GM12865 (cell line): ENCODE data around the gene TENM4.
A peak's percentile ranks its signal among the peaks of the same experiment; 100 is the strongest.

Experiments used
- DNase-seq: peaks from one replicate; pipeline ENCODE4 v3.0.0; 2010; ENCODE audit warnings: low read depth
- H3K4me3 ChIP-seq: 2 replicates; pipeline ENCODE4 v1.5.1; 2011; ENCODE audit warnings: mild to moderate bottlenecking, low read depth, low read length, control low read depth
- CTCF ChIP-seq: IDR thresholded peaks from 2 replicates; pipeline ENCODE4 v1.5.1; 2011; ENCODE audit warnings: low read length, control low read depth, low read depth, inconsistent platforms; ENCODE audit not compliant: insufficient read depth; ENCODE audit errors: missing control alignments

TENM4 gene

GRCh38 chr11:79067352-79067679 is 373.5 kb downstream of the TENM4 start:
- DNase-seq = no peak
- no peak for TF ChIP-seq CTCF
- no peak overlapping the region for H3K4me3 ChIP-seq

DNA sequence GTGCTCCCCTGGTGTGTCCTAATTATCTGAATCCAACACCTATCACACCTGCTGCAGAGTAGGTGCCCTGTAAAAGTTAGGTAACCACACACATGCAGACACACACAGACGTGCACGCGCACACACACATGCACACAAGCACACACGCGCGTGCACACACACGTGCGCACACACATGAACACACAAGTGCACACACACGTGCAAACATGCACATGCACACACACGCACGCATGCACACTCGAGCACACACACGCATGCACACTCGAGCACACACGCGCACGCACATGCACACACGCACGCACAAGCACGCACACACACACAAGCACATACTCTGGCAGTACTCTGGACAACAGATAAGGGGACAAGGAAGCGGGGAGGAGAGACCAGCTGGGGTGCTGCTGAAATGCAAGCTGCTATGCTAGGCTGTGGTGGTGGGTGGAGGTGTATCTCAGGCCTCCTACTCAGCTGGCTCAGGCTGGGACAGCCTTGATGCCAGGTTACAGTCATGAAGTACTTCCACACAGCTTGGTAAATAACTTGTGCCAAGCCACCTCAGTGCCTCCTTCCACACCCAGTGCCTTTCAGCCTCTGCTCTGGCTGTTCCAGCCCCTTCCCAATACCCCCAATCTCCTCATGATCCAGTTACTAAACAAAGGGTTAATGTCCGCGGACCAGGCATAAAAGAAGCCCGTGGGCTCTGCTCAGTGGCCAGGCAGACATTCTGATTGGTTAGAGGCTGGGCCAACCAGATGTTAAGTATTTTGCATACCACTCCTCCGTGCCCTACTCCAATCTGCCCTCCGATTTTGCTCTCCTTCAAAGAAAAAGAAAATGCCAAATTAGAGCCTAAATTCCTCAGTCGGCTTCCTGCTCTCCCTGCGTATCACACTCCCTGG is 374.1 kb downstream of the TENM4 start:
- DNase-seq = no peak
- H3K4me3 ChIP-seq = no peak overlapping the region
- no peak for TF ChIP-seq CTCF

DNA sequence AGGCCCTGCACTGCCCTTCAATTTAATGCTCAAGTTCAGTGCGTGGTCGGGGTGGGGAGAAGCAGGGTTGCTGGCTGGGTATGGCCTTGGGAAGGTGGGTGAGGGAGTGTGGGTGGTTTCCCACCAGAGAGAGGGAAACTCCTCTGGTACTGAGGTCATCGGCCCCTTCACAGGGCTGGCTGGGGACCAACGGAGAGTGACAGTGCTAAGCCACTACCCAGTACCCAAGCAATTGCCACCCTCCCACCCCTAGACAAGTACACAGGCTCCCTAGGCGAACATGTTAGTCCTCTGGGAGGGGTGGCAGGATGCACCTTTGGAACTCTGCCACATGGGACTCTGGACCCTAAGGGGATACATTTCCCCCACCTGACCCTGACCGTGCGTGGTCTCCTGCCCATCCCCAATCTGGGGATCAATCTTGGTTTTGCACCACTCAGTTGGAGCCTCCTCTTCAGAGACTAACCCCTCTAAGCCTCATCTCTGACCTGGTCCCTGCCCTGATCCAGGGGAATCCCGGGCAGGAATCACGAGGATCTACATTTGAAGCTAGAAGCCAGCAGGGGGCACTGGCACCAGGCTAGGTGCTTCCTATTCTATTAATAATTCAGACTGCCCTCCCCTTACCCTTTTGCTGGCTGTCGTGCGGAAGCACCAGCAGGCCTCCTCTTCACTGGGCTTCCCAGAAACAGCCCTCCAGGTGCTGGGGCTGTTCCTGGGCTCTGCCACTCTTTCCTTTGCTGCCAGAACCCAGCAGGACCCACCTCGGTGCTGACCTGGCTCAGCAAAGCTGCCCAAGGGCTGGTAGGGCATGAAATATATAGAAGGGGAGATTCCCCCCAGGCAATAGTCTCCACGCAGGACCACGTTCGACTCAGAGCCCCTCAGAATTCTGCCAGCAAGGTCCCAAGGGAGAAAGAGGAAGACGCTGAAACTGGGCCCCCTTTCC is 377.7 kb downstream of the TENM4 start:
- peak; percentile 22 for DNase-seq
- TF ChIP-seq CTCF = peak; percentile 33
- H3K4me3 ChIP-seq = no peak overlapping the region

- TF ChIP-seq CTCF = no peak
- DNase-seq = no peak
- H3K4me3 ChIP-seq = no peak overlapping the region
These were observed 380.5 kb downstream of the TENM4 start for GRCh38 chr11:79060081-79060953.

- no peak for TF ChIP-seq CTCF
- no peak for DNase-seq
- H3K4me3 ChIP-seq = no peak overlapping the region
These were observed 381.7 kb downstream of the TENM4 start for GRCh38 chr11:79059141-79059540.

DNA sequence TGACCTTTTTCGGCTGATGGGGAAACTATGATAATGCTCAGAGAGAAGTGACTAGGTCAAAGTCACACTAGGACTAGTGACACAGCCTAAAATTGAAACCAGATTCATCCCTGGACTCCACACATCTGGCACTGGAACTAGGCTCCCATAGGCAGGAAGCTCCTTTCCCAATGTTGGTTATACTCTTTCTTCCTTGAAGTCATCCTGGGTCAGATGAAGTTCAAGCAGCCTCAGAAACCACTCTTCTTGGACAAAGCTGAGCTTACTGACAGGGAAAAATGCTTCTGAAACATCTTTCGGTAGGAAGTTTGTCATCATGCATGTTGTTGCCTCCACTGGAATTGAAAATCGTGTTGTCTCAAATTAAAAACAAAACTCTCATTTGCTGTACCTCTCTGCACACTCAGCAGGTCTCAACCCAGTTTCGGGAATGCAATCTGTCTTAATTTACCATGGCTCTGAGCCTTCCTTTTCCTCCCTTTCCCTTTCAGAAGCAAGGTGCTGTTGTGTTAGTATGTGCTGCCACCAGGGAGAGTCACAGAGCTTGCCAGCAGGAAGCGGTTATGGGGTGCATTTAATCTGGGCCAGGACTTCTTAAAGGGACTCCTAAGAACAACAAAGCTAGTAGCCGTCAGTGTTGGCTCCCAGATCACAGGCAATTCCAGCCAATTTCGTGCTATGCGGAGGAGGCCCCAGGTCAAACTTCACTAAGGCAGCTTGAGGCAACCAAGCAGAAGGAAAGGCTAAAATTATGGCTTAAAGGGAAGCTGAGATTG is 384.8 kb downstream of the TENM4 start:
- no peak for TF ChIP-seq CTCF
- no peak for DNase-seq
- no peak overlapping the region for H3K4me3 ChIP-seq
